Measurements from ENCODE around the gene CX3CL1. TPM values are rescaled to one million over a fixed set of nuclear protein-coding genes. Genes with fewer than 3 reads are reported as not detected.

Gene CX3CL1
- total RNA-seq, 2 experiments from 2014 or later = 0.14 TPM; not detected in 1

DNA sequence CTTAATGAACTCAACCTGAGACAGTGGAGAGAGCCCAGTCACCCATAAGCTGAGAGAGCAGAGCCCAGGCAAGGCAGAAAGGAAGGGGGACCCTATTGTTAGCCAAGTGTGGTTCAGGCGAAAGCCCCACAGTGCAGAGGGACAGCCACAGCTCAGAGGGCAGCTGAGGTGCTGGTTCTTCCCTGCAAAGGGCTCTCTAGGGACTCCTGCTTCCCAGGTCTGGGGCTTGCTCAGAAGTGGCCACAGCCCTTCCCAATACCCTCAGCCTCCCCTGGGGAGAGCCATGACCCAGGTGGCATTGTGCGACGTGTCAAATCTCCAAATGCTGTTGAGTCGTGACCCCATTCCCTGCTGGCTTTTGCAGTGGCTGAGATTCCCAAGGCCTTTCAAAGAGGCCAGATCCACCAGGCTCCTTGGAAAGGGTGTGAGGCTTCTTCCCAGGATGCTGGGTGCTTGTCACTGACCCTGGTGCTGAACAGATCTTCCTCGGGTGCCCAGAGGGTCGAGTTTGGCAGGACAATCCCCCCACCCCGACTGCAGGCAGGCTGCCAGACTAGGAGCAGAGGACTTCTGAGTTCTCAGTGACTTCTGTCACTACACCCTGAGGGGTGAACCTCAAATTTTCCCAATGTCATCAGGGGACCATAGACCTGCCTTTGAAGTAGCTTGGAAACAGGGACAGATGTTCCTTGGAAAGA is 29.8 kb downstream of the CX3CL1 start:
- no peak for DNase-seq
- Mint-ChIP-seq H3K9me3 (no peaks in the 10 kb centered on the region), H3K27ac (no peak overlapping the region), H3K4me1 (peaks cover 8% of the 10 kb centered on the region), H3K27me3 (no peaks in the 10 kb centered on the region), H3K36me3 (no peaks in the 10 kb centered on the region), H3K4me3 (no peak overlapping the region)

DNA sequence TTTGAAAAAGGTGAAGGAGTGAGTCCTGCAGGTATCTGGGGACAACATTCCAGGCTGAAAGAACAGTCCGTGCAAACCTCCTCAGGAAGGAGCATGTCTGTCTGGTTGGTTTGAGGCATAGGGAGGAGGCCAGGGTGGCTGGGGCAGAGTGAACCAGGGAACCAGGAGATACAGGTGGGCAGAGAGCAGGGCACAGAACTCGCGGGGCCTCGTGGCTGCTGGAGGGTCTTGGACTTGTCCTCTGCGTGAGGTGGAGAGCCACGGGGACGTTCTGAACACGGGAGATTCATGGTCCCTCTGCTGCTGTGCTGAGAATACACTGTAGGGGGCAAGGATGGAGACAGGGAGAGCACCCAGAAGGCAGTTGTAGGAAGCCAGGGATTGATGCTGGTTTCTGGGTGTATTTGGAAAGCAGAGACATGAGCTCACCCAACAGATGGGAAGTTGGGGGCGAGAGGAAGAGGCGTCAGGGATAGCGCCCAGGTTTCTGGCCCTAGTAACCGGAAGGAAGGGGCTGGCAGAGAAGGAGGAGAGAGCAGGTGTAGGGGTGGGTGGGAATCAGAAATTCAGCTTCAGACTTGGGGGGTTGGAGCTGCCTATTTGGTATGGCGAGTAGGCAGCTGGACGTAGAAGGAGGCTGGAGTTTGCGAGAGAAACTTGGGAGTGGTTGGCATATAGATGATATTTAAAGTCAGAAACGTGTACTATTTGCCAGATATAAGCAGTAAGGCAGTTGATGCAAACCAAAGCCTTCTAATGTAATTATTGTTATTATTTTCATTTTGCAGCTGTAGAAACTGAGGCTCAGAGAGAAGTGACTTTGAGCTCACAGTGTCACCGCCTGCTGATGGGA is 31.9 kb downstream of the CX3CL1 start, which contains the start of gene CCL17:
Gene CCL17 (plus strand): TSS at position 803 of the 853 bp plus-strand sequence. CDS start 9,166 bp downstream, outside the sequence.
- Mint-ChIP-seq H3K36me3 (no peaks in the 10 kb centered on the region), H3K4me1 (peaks cover 8% of the 10 kb centered on the region), H3K9me3 (no peaks in the 10 kb centered on the region), H3K27me3 (no peaks in the 10 kb centered on the region), H3K4me3 (no peak within 1 kb of the TSS), H3K27ac (no peak within 1 kb of the TSS)
- no peak for DNase-seq

DNA sequence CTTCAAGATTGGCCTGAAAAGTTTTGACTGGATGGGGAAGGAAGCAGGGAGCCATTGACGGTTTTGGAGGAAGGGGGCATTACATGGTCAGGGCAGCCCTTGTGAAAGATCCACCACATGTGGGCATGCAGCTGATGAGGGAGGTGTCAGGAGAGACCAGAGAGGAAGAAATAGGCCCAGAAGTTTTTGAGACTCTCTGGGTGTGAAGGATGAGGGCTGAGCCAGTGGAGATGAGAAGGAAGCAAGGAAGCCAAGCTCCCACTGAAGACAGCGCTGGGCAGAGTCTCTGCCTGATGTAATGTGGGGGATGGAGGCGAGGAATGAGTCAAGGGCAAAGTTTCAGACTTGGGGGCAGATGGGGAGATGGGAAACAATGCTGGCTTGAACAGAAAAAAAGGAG is 32.8 kb downstream of the CX3CL1 start:
- Mint-ChIP-seq H3K9me3 (no peaks in the 10 kb centered on the region), H3K4me3 (no peak overlapping the region), H3K4me1 (peaks cover 8% of the 10 kb centered on the region), H3K27me3 (no peaks in the 10 kb centered on the region), H3K36me3 (no peaks in the 10 kb centered on the region), H3K27ac (no peak overlapping the region)
- DNase-seq = no peak

GRCh38 chr16:57406881-57407280 is 34.6 kb downstream of the CX3CL1 start:
- DNase-seq = no peak
- Mint-ChIP-seq H3K4me1 (peaks cover 8% of the 10 kb centered on the region), H3K4me3 (no peak overlapping the region), H3K36me3 (no peaks in the 10 kb centered on the region), H3K27ac (no peak overlapping the region), H3K9me3 (no peaks in the 10 kb centered on the region), H3K27me3 (no peaks in the 10 kb centered on the region)

GRCh38 chr16:57407521-57408353 is 35.4 kb downstream of the CX3CL1 start:
- Mint-ChIP-seq H3K27ac (no peak overlapping the region), H3K4me1 (peaks cover 8% of the 10 kb centered on the region), H3K9me3 (no peaks in the 10 kb centered on the region), H3K4me3 (no peak overlapping the region), H3K36me3 (no peaks in the 10 kb centered on the region), H3K27me3 (no peaks in the 10 kb centered on the region)
- no peak for DNase-seq

- Mint-ChIP-seq H3K36me3 (no peaks in the 10 kb centered on the region), H3K27me3 (no peaks in the 10 kb centered on the region), H3K4me1 (peaks cover 8% of the 10 kb centered on the region), H3K4me3 (no peak overlapping the region), H3K27ac (no peak overlapping the region), H3K9me3 (no peaks in the 10 kb centered on the region)
- DNase-seq = no peak
Observed at GRCh38 chr16:57409065-57409464, 36.8 kb downstream of the CX3CL1 start.

DNA sequence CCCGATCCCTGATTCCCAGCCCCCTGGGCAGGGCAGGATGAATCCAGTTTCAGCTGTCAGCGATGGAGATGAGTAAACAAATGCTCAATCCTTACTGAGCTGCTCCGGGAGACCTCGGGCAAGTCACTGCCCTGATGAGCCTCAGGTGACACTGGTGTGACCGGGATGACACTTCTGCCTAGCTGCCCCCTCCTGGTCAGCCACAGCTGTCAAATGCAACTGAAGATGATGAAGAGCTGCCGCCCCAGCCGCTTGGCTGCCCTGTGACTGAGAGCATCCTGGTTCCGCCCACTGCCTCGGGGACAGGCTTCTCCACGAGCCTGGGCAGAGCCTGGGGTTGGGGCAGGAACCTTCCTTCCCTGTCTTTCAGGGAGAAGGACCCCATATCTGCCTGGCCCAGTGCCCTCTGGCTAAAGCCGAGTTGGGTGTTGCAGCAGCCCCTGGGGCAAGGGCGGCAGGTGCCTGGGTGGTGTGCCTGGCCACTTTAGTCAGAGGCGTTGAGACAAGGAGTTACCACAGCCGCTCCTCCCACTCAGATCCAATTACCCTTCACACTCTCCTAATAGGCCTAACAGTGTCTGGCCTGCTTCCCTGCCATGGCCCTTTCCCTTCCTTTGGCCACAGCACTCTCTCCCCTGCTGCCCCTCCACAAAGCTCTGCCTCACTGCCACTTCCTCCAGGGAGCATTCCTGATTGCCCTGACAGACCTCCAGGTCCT is 37.7 kb downstream of the CX3CL1 start:
- Mint-ChIP-seq H3K27ac (no peak overlapping the region), H3K4me3 (no peak overlapping the region), H3K36me3 (no peaks in the 10 kb centered on the region), H3K4me1 (peaks cover 4% of the 10 kb centered on the region), H3K27me3 (no peaks in the 10 kb centered on the region), H3K9me3 (no peaks in the 10 kb centered on the region)
- no peak for DNase-seq

DNA sequence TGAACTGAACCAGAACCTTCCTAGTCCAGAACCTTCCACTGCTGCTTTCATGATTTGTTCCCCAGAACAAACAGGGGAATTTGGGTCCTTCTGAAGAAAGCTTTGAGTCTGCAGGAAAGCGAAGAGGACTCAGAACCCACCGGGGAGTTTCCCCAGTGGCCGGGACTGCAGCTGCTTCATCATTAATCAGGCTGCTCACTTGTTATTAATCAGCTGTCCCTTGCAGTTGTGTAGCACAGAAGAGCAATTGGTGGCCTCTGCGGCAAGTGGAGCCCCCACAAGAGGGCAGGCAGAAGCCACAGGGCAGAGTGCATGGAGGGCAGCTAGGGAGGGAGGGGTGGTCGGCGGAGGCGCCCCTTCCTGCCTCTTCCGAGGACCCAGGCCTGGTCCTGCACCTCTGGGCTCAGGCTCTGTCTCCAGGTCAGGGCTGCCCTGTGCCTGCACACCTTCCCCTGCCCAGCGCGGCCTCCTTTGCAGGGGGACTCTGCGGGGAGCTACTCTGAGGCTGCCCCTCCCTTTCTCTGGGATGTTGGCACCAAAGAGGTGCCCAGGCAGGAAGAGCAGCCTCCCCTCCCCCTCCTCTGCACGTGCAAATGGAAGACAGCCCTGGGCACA is 39.2 kb downstream of the CX3CL1 start:
- H3K36me3 Mint-ChIP-seq = no peaks in the 10 kb centered on the region

GRCh38 chr16:57412584-57412983 is 40.3 kb downstream of the CX3CL1 start:
- DNase-seq = no peak
- Mint-ChIP-seq H3K36me3 (no peaks in the 10 kb centered on the region), H3K4me1 (peaks cover 9% of the 10 kb centered on the region), H3K27ac (no peak overlapping the region), H3K4me3 (no peak overlapping the region), H3K27me3 (no peaks in the 10 kb centered on the region), H3K9me3 (no peaks in the 10 kb centered on the region)

More for the DNA sequence above, 39.2 kb downstream of the CX3CL1 start:
- no peak overlapping the region for H3K4me3 Mint-ChIP-seq
- no peak for DNase-seq
- H3K27ac Mint-ChIP-seq = no peak overlapping the region
- H3K4me1 Mint-ChIP-seq = no peaks in the 10 kb centered on the region
- no peaks in the 10 kb centered on the region for H3K27me3 Mint-ChIP-seq
- no peaks in the 10 kb centered on the region for H3K9me3 Mint-ChIP-seq

GRCh38 chr16:57413301-57413730 is 41.0 kb downstream of the CX3CL1 start:
- H3K27me3 Mint-ChIP-seq = no peaks in the 10 kb centered on the region
- H3K4me3 Mint-ChIP-seq = no peak overlapping the region
- no peaks in the 10 kb centered on the region for H3K9me3 Mint-ChIP-seq
- H3K4me1 Mint-ChIP-seq = peaks cover 11% of the 10 kb centered on the region
- no peak overlapping the region for H3K27ac Mint-ChIP-seq
- no peak for DNase-seq
- no peaks in the 10 kb centered on the region for H3K36me3 Mint-ChIP-seq

DNA sequence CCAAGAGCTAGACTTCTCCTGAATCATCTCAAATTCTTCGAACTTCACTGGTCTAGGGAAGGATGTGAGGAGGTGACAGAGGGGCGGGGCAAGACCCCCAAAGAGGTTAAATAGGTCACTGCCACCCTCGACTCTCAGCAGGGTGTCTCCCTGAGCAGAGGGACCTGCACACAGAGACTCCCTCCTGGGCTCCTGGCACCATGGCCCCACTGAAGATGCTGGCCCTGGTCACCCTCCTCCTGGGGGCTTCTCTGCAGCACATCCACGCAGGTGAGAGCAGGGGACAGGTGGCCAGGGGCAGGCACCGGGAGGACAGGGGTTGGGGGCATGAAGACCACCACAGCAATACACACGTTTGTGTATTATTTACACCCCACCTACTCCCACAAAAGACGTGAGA is 41.4 kb downstream of the CX3CL1 start:
- Mint-ChIP-seq H3K4me3 (no peak overlapping the region), H3K27me3 (no peaks in the 10 kb centered on the region), H3K36me3 (no peaks in the 10 kb centered on the region), H3K9me3 (no peaks in the 10 kb centered on the region), H3K27ac (no peak overlapping the region), H3K4me1 (peaks cover 14% of the 10 kb centered on the region)
- DNase-seq = no peak

- H3K4me1 Mint-ChIP-seq = peaks cover 22% of the 10 kb centered on the region
- DNase-seq = no peak
- H3K4me3 Mint-ChIP-seq = no peak overlapping the region
- no peak overlapping the region for H3K27ac Mint-ChIP-seq
- H3K36me3 Mint-ChIP-seq = no peaks in the 10 kb centered on the region
- no peaks in the 10 kb centered on the region for H3K27me3 Mint-ChIP-seq
- no peaks in the 10 kb centered on the region for H3K9me3 Mint-ChIP-seq
Observed at GRCh38 chr16:57416084-57416483, 43.8 kb downstream of the CX3CL1 start.

- Mint-ChIP-seq H3K27ac (peak overlapping the region; percentile 68), H3K36me3 (no peaks in the 10 kb centered on the region), H3K27me3 (no peaks in the 10 kb centered on the region), H3K4me1 (peaks cover 29% of the 10 kb centered on the region), H3K9me3 (no peaks in the 10 kb centered on the region), H3K4me3 (no peak overlapping the region)
- no peak for DNase-seq
Observed at GRCh38 chr16:57419506-57419905, 47.2 kb downstream of the CX3CL1 start.
